A549 (cell line): ENCODE data around the gene UBE2S. TPM values are rescaled to one million over a fixed set of nuclear protein-coding genes. Genes with fewer than 3 reads are reported as not detected.

Source experiments
- ATAC-seq, 2 experiments: fragments of 200-7000 bp in 1 of 2; fragments of >200 bp in 1 of 2; cut with Nextera tagmentation in 1 of 2; cut with Tn5 transposase in 1 of 2; 3 replicates each; pipeline versions ENCODE4 v1.8.0 to v1.9.1; 2018 to 2020; ENCODE audit warnings: mild to moderate bottlenecking in 1 of 2, moderate library complexity in 1 of 2
- CTCF ChIA-PET: fragments of 300-600 bp; sonication (Branson Sonifier 250); formaldehyde crosslinking; extraction: SDS; loops from one replicate; lab custom pipeline; 2021; ENCODE audit warnings: antibody characterized with exemption, inconsistent platforms; lab: Yijun Ruan, JAX
- POLR2A ChIA-PET: fragments of 350-600 bp; formaldehyde crosslinking; extraction: SDS; loops from one replicate; lab custom pipeline; 2021; ENCODE audit warnings: antibody characterized with exemption, inconsistent platforms; lab: Yijun Ruan, JAX
- DNase-seq, 2 experiments: peaks; one replicate each; pipeline versions ENCODE4 v3.0.0 to v3.0.0-alpha.2; 2011 to 2016; ENCODE audit warnings: low read depth in 1 of 2, low spot score in 1 of 2
- FAIRE-seq: peaks from 2 replicates; lab custom pipeline; 2011; peaks lifted over from hg19 to GRCh38; lab: Jason Lieb, UNC
- H3K27ac ChIP-seq, 2 experiments: fragments of >200 bp; sonication (Bioruptor Twin); formaldehyde crosslinking; 3 replicates each; pipeline ENCODE4 v1.5.1; 2016 to 2017
- H3K4me1 ChIP-seq: fragments of >200 bp; sonication (Bioruptor Twin); formaldehyde crosslinking; 3 replicates; pipeline ENCODE4 v1.6.1; 2016
- H3K4me2 ChIP-seq: fragments of >200 bp; sonication (Bioruptor Twin); formaldehyde crosslinking; 3 replicates; pipeline ENCODE4 v1.6.1; 2016
- H3K4me3 ChIP-seq: fragments of >200 bp; sonication (Bioruptor Twin); formaldehyde crosslinking; 3 replicates; pipeline ENCODE4 v1.5.1; 2016
- H3K9me3 ChIP-seq: fragments of >200 bp; sonication (Bioruptor Twin); formaldehyde crosslinking; 3 replicates; pipeline ENCODE4 v1.6.1; 2016
- BCL3 ChIP-seq: fragments of >200 bp; sonication (Bioruptor Twin); formaldehyde crosslinking; IDR thresholded peaks from 3 replicates; pipeline ENCODE4 v1.6.1; 2016
- CBX8 ChIP-seq: fragments of 200-600 bp; sonication (generic); IDR thresholded peaks from 2 replicates; pipeline ENCODE4 v1.6.1; 2016
- CEBPB ChIP-seq, 2 experiments: fragments of >200 bp in 1 of 2; sonication (Bioruptor Twin) in 1 of 2; formaldehyde crosslinking in 1 of 2; IDR thresholded peaks; 2 replicates each; pipeline ENCODE4 v1.6.1; 2012 to 2016
- E2F6 ChIP-seq: IDR thresholded peaks from 2 replicates; pipeline ENCODE4 v1.6.1; 2012; ENCODE audit warnings: low read depth, borderline replicate concordance
- EHMT2 ChIP-seq: fragments of 200-600 bp; sonication (generic); IDR thresholded peaks from 2 replicates; pipeline ENCODE4 v1.6.1; 2016; ENCODE audit warnings: antibody characterized with exemption, low read depth, mild to moderate bottlenecking, moderate library complexity
- EP300 ChIP-seq, 2 experiments: fragments of >200 bp; sonication (Bioruptor Twin); formaldehyde crosslinking; IDR thresholded peaks; 2 replicates in 1 of 2; 3 replicates in 1 of 2; pipeline ENCODE4 v1.6.1; 2016 to 2017
- ESRRA ChIP-seq: fragments of 150-350 bp; IDR thresholded peaks from 2 replicates; pipeline ENCODE4 v1.6.1; 2014; ENCODE audit warnings: mild to moderate bottlenecking, low read length, borderline replicate concordance
- FOXS1 ChIP-seq: fragments of 250-450 bp; sonication (Bioruptor Pico); IDR thresholded peaks from 2 replicates; pipeline ENCODE4 v1.5.0; 2020; ENCODE audit warnings: mild to moderate bottlenecking, moderate library complexity
- HMGXB4 ChIP-seq: fragments of 250-450 bp; sonication (Bioruptor Pico); IDR thresholded peaks from 2 replicates; pipeline ENCODE4 v1.5.0; 2021; ENCODE audit warnings: mild to moderate bottlenecking, moderate library complexity, borderline replicate concordance
- JUN ChIP-seq, 2 experiments: fragments of >200 bp; sonication (Bioruptor Twin); formaldehyde crosslinking; IDR thresholded peaks; 2 replicates in 1 of 2; 3 replicates in 1 of 2; pipeline ENCODE4 v1.6.1; 2016 to 2017
- KDM1A ChIP-seq: fragments of 200-600 bp; sonication (generic); IDR thresholded peaks from 2 replicates; pipeline ENCODE4 v1.6.1; 2016; ENCODE audit warnings: low read depth, mild to moderate bottlenecking
- KDM5A ChIP-seq: fragments of 200-600 bp; sonication (generic); IDR thresholded peaks from 2 replicates; pipeline ENCODE4 v1.6.1; 2016; ENCODE audit warnings: antibody characterized with exemption, mild to moderate bottlenecking
- MAX ChIP-seq: IDR thresholded peaks from 2 replicates; pipeline ENCODE4 v1.6.1; 2012
- PHF8 ChIP-seq: fragments of 200-600 bp; sonication (generic); IDR thresholded peaks from 2 replicates; pipeline ENCODE4 v1.6.1; 2016; ENCODE audit warnings: low read depth, mild to moderate bottlenecking, antibody characterized with exemption, moderate library complexity, borderline replicate concordance
- POLR2AphosphoS2 ChIP-seq: conservative IDR thresholded peaks from 2 replicates; pipeline ENCODE4 v1.6.1; 2012; ENCODE audit warnings: low read length, improper control_type of control experiment, inconsistent platforms
- RAD21 ChIP-seq, 2 experiments: fragments of >200 bp in 1 of 2; sonication (Bioruptor Twin) in 1 of 2; formaldehyde crosslinking in 1 of 2; IDR thresholded peaks in 1 of 2; conservative IDR thresholded peaks in 1 of 2; 2 replicates in 1 of 2; 3 replicates in 1 of 2; pipeline ENCODE4 v1.6.1; 2012 to 2018; ENCODE audit warnings: inconsistent platforms in 1 of 2
- RARB ChIP-seq: fragments of 250-450 bp; sonication (Bioruptor Pico); IDR thresholded peaks from 2 replicates; pipeline ENCODE4 v1.8.0; 2021; ENCODE audit warnings: mild to moderate bottlenecking, moderate library complexity
- REST ChIP-seq: fragments of 200-600 bp; sonication (generic); IDR thresholded peaks from 2 replicates; pipeline ENCODE4 v1.6.1; 2016; ENCODE audit warnings: antibody characterized with exemption, mild to moderate bottlenecking, moderate library complexity
- SREBF2 ChIP-seq: fragments of 450-650 bp; IDR thresholded peaks from 2 replicates; pipeline ENCODE4 v1.6.1; 2014; ENCODE audit warnings: mild to moderate bottlenecking, moderate library complexity
- TP53 ChIP-seq: fragments of 250-450 bp; sonication (Bioruptor Pico); IDR thresholded peaks from 2 replicates; pipeline ENCODE4 v1.5.0; 2021; ENCODE audit warnings: mild to moderate bottlenecking, moderate library complexity
- ZFP36 ChIP-seq: fragments of 450-650 bp; IDR thresholded peaks from 2 replicates; pipeline ENCODE4 v1.6.1; 2014; ENCODE audit warnings: borderline replicate concordance; ENCODE audit not compliant: partially characterized antibody
- ZNF302 ChIP-seq: fragments of 250-450 bp; sonication (Bioruptor Pico); IDR thresholded peaks from 2 replicates; pipeline ENCODE4 v1.9.0; 2021; ENCODE audit warnings: inconsistent platforms, mild to moderate bottlenecking, moderate library complexity
- WGBS: methylation state at CpG from one replicate; pipeline ENCODE4 v1.1.6; 2017; ENCODE audit errors: missing lambda C conversion rate; 5-methylcytosine and 5-hydroxymethylcytosine counted together
- polyA plus RNA-seq, 4 experiments: library from polyadenylated mRNA; depleted of rRNA in 3 of 4; stranded (reverse); fragments of >200 nt; fragmentation: RNase III in 1 of 4; extraction: RNeasy Plus Mini Kit Qiagen cat#74134 plus additional on column Dnase treatment in 1 of 4; gene quantifications; 2 replicates in 3 of 4; 3 replicates in 1 of 4; pipeline ENCODE4 v1.2.3, GENCODE V29; 2011 to 2017

Gene UBE2S
- polyA plus RNA-seq, 2 of the 4 experiments (the other 2 are of a cell fraction) = 139 to 295 TPM

- 97% methylated on average over 3 of the region's 3 CpGs for WGBS
- FAIRE-seq = no peak
- TF ChIP-seq TP53 = no peak
- TF ChIP-seq ZFP36 = peak; percentile 34
- Histone ChIP-seq H3K27ac (peak overlapping the region; percentile 89 to 99; a peak in 5 of 6 replicates), H3K4me2 (peak overlapping the region; percentile 92), H3K4me1 (peaks cover 40% of the 10 kb centered on the region), H3K9me3 (peaks cover 6% of the 10 kb centered on the region; the same call in 2 of the 3 replicates), H3K4me3 (no peak overlapping the region)
- ChIA-PET POLR2A (interaction anchor here (0.6 to 0.8 kb wide), 2 partner anchors 9 to 920 kb away, joined by 3 to 7 read pairs; no protein-coding TSS in a partner anchor), CTCF (interaction anchor here (0.6 to 3.2 kb wide), 32 partner anchors 9 to 249 kb away, joined by 3 to 62 read pairs (median 7); partner anchors contain the start of genes DNAAF3, GARIN5B, HSPBP1 and IL11)
- ATAC-seq = no peak
- no peak for DNase-seq
Measured at GRCh38 chr19:55382522-55383054, 25.0 kb downstream of the UBE2S start.

- peaks cover 45% of the 10 kb centered on the region for H3K4me1 ChIP-seq
- TF ChIP-seq KDM1A (no peak), BCL3 (no peak)
- CTCF ChIA-PET = interaction anchor here (0.7 to 1.5 kb wide), 3 partner anchors 11 to 123 kb away, joined by 3 to 7 read pairs (median 4); partner anchors contain the start of genes IL11 and TMEM150B
- no peak overlapping the region for H3K4me2 ChIP-seq
- peak overlapping the region in 1 of 2 experiments; percentile 99; a peak in 3 of 6 replicates for H3K27ac ChIP-seq
- WGBS = 95% methylated on average over 5 of the region's 5 CpGs
- H3K9me3 ChIP-seq = peaks cover 6% of the 10 kb centered on the region; the same call in 2 of the 3 replicates
- DNase-seq = no peak
- FAIRE-seq = no peak
- no peak overlapping the region for H3K4me3 ChIP-seq
- POLR2A ChIA-PET = interaction anchor here (0.8 kb wide), 1 partner anchor 8 kb away, joined by 3 read pairs; no protein-coding TSS in a partner anchor
- no peak for ATAC-seq
Measured at GRCh38 chr19:55382013-55382412, 25.6 kb downstream of the UBE2S start.

- ATAC-seq = no peak
- Histone ChIP-seq H3K4me3 (no peak overlapping the region), H3K4me2 (no peak overlapping the region), H3K4me1 (peaks cover 66% of the 10 kb centered on the region), H3K27ac (peak overlapping the region; percentile 21 to 96; a peak in 5 of 6 replicates), H3K9me3 (peaks cover 6% of the 10 kb centered on the region; the same call in 2 of the 3 replicates)
- ChIA-PET CTCF (interaction anchor here (1.2 to 2.3 kb wide), 6 partner anchors 9 to 87 kb away, joined by 4 to 12 read pairs (median 6); partner anchors contain the start of gene KMT5C), POLR2A (interaction anchor here (0.9 kb wide), 1 partner anchor 10 kb away, joined by 4 read pairs; no protein-coding TSS in a partner anchor)
- DNase-seq = no peak
- WGBS = 71% methylated on average over 11 of the region's 11 CpGs
- no peak for TF ChIP-seq ZNF302 (CRISPR knock-in tag)
- TF ChIP-seq E2F6 = no peak
- TF ChIP-seq EP300 (IDR thresholded peaks at IDR 0.05) = no peak
- no peak for TF ChIP-seq POLR2AphosphoS2
- no peak for TF ChIP-seq ESRRA
- TF ChIP-seq CBX8 = no peak
- TF ChIP-seq RARB (CRISPR knock-in tag) = no peak
- TF ChIP-seq FOXS1 (CRISPR knock-in tag) = no peak
- no peak for TF ChIP-seq EHMT2
- TF ChIP-seq REST = no peak
- no peak for TF ChIP-seq RAD21 (conservative IDR thresholded peaks at IDR 0.05 in 1 of 2, IDR thresholded peaks at IDR 0.05 in 1 of 2)
- no peak for TF ChIP-seq PHF8
- TF ChIP-seq BCL3 = no peak
- no peak for TF ChIP-seq KDM5A
- no peak for TF ChIP-seq TP53
- no peak for TF ChIP-seq MAX
- no peak for TF ChIP-seq CEBPB (IDR thresholded peaks at IDR 0.05)
- TF ChIP-seq SREBF2 = no peak
- TF ChIP-seq JUN (IDR thresholded peaks at IDR 0.05) = no peak
- no peak for TF ChIP-seq HMGXB4
- no peak for FAIRE-seq
Measured at GRCh38 chr19:55379174-55379573, 28.4 kb downstream of the UBE2S start.
